Jurkat, Clone E6-1 (cell line): ENCODE results near the gene ESYT3. TPM values are rescaled to one million over a fixed set of nuclear protein-coding genes. Genes with fewer than 3 reads are reported as not detected.

Source experiments
- DNase-seq: peaks from one replicate; pipeline ENCODE4 v3.0.0-alpha.2; 2011; ENCODE audit warnings: low read depth, low spot score
- H3K4me3 ChIP-seq: 2 replicates; pipeline ENCODE4 v1.5.1; 2011; ENCODE audit warnings: mild to moderate bottlenecking, low read length, control low read depth, moderate library complexity
- polyA plus RNA-seq: library from polyadenylated mRNA; unstranded; fragments of >200 nt; gene quantifications from one replicate; pipeline ENCODE4 v1.2.1, GENCODE V29; 2012; ENCODE audit warnings: missing spikeins; ENCODE audit not compliant: insufficient read length, insufficient read depth

Gene ESYT3, protein sequence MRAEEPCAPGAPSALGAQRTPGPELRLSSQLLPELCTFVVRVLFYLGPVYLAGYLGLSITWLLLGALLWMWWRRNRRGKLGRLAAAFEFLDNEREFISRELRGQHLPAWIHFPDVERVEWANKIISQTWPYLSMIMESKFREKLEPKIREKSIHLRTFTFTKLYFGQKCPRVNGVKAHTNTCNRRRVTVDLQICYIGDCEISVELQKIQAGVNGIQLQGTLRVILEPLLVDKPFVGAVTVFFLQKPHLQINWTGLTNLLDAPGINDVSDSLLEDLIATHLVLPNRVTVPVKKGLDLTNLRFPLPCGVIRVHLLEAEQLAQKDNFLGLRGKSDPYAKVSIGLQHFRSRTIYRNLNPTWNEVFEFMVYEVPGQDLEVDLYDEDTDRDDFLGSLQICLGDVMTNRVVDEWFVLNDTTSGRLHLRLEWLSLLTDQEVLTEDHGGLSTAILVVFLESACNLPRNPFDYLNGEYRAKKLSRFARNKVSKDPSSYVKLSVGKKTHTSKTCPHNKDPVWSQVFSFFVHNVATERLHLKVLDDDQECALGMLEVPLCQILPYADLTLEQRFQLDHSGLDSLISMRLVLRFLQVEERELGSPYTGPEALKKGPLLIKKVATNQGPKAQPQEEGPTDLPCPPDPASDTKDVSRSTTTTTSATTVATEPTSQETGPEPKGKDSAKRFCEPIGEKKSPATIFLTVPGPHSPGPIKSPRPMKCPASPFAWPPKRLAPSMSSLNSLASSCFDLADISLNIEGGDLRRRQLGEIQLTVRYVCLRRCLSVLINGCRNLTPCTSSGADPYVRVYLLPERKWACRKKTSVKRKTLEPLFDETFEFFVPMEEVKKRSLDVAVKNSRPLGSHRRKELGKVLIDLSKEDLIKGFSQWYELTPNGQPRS
- 13.9 TPM for polyA plus RNA-seq

DNA sequence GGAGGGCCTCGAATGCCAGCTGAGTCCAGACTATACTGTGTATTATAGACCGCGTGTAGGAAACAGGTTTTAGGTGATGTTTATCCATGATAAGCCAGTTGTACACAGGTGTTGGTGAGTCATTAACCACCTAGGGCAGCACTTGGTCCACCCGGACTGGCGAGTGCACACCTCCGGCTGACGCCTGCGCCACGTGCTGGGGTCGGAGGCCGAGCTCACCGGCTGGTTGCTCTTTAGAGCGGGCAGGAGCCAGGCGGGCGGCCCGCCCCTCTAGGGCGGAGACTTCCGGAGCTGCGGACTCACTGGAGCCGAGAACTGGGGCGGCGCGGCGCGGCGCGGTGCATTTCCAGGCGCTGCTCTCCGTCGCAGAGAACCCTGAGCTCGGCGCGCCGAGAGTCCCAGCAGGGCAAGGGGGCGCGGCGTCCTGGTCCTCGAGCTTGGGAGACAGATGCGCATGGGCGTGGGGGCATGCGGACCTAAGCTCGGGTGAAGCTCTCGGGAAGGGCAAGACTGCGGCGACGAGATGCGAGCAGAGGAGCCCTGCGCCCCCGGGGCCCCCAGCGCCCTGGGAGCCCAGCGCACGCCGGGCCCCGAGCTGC is at the start of gene ESYT3:
Gene ESYT3 (plus strand): TSS at position 341 of the 599 bp plus-strand sequence. CDS start 183 bp downstream, at position 524.
- DNase-seq = peak; percentile 52
- peak within 1 kb of the TSS; percentile 52 for H3K4me3 ChIP-seq

DNA sequence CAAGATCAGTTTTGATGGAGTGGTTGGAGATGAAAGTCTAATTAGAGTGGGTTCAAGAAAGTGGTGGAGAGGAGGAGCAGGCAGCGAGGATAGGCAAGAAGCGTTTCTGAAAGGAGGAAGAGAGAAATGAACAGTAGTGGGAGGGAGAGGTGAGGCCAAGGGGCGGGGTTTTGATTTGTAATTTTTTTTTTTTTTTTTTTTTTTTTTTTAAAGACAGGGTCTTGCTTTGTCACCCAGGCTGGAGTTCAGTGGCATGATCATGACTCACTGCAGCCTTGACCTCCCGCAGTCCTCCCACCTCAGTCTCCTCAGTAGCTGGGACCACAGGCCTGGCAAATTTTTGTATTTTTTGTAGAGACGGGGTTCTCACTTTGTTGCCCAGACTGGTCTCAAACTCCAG is 49.4 kb upstream of the ESYT3 start:
- no peak overlapping the region for H3K4me3 ChIP-seq
- no peak for DNase-seq

DNA sequence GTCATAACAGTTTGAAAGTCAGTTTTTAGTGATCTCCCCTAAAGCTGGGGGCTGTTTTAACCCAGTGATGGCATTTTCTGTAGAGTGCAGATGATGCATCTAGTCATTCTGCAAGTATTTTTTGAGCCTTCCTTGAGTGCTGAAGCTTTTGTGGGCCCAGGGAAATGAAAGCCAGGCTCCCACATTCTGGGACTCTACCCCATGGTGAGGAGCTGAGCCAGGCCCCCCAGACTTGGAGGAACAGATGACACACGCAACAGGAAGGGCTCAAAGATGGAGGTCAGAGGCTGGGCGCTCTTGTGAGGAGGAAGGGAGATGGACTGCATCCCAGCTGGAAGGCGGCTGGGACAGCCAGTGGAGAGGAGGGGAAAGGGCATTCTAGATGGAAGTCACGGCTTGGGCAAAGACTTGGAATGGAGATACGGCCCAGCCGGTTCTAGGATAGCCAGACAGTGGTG is 45.2 kb upstream of the ESYT3 start:
- no peak for DNase-seq

DNA sequence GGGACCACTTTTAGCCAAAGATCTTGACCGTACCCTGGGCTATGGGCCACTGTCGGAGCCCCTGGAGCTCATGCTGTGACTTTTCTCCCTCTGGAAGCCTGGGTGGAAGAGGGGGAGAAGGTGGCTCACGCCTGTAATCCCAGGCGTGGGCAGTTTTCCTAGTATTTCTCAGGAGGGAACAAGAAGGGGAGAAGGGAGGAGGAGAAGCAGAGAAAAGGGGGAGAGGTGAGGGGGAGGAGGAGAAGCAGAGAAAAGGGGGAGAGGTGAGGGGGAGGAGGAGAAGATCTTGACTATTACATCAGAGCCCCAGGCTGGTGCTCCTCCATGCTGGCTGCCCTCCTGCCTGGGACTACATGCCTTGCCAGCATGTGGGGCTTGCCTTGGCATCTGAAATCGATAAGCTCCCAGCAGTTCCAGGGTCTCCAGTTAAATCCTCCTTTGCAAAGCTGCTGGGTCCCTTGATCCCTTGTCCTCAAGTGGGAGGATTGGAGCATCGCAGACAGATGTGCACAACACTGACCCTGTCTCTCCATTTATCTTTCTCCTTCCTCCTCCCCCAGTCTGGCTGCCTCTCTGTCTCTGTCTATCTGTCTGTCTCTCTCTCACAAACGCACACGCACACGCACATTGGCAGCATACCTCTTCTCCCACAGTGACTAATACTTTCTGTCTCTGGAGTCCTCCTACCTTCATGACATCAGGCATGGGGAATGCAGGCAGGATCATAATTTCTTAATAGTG is 44.4 kb upstream of the ESYT3 start:
- no peak for DNase-seq
- no peak overlapping the region for H3K4me3 ChIP-seq

More for the DNA sequence above, 45.2 kb upstream of the ESYT3 start:
- H3K4me3 ChIP-seq = no peak overlapping the region

DNA sequence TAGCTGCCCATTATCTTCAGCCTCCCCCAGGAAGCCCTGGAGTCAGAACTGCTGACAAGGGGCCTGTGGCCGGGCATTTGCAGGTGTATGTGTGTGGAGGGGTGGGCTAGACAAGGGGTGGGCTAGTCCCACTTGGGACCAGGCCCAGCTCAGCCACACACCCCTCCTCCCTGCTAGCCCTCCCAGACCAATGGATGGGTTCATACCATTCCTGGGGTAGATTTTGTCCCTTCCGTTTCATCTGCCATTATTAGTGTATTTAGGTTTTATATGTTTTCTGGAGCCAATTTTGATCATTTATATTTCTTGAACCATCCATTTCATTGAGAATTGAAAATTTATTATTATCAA is 43.9 kb upstream of the ESYT3 start:
- no peak for DNase-seq
- H3K4me3 ChIP-seq = no peak overlapping the region

DNA sequence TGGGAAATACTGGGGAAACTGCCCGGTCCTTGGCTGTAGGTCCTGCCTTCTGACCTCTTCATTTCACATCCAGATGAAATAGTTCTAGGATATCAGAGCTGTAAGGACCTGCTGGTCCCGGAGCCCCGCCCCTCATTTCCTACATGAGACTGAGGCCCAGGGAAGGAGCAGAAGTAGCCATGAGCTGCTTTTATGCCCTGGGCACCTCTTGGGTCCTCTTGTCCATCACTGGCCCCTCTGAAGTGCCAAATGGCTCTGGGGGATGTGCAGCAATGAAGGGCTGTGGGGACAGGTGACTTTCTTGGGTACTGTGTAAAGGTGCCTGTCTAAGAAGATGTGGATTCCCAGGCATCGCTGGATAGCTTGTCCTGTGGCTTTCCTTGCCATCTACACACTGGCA is 40.3 kb upstream of the ESYT3 start:
- no peak for DNase-seq
- no peak overlapping the region for H3K4me3 ChIP-seq

DNA sequence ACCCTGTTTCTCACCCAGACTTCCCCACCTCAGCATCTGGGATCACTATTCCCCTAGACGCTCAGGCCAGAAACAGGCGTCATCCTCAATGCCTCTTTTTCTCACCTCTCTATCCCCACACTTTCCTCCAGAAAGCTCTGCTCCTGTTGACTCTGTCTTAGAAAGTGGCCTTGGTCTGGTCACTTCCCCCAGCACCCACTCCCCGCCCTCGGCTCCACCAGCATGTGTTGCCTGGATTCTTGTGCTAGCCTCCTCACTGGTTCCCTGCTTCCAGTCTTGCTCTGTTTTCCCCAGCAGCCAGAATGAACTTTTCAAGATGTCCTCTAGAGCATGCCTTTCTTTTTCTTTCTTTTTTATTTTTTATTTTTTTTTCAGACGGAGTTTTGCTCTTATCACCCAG is 39.7 kb upstream of the ESYT3 start:
- no peak for DNase-seq
- H3K4me3 ChIP-seq = no peak overlapping the region

DNA sequence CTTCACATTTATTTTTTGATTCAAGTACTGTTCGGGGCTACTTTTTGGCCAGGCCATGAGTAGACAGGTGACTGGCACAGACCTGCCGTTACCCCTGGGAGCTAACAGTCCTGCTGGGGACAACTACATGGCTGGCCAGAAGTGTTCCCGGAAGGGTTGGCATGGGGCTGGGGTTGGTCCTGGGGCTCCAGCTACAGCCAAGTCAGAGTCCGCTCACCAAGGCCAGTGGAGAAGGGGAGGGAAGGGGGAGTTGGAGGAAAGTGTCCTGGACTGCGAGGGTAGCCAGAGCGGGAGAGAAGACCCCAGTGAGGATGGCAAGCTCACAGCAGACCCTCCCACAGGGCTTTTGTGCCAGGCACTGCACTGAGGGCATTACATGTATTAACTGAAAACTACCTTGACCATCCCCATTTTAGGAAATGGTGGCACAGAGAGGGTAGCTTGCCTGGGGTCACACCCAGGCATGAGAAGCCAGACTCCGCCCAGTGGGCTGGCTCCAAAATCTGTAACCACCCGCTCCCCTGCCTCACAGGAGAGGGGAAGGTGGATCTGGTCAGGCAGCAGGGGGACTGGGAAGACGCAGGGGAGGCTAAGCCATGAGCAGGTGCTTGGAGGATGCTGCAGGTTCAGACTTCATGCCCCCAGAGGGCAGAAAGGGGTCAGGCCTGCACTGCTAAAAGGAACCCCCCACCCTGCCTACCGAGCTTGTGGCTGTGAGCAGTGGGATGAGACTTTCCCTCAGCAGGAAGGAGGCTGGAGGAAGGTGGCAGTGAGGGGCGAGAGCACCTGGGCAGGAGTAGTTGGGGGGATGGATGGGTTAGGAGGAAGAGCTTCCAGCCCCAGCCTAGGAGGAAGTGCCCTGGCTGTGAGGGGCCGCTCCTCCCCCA is 38.3 kb upstream of the ESYT3 start:
- DNase-seq = no peak
- no peak overlapping the region for H3K4me3 ChIP-seq

DNA sequence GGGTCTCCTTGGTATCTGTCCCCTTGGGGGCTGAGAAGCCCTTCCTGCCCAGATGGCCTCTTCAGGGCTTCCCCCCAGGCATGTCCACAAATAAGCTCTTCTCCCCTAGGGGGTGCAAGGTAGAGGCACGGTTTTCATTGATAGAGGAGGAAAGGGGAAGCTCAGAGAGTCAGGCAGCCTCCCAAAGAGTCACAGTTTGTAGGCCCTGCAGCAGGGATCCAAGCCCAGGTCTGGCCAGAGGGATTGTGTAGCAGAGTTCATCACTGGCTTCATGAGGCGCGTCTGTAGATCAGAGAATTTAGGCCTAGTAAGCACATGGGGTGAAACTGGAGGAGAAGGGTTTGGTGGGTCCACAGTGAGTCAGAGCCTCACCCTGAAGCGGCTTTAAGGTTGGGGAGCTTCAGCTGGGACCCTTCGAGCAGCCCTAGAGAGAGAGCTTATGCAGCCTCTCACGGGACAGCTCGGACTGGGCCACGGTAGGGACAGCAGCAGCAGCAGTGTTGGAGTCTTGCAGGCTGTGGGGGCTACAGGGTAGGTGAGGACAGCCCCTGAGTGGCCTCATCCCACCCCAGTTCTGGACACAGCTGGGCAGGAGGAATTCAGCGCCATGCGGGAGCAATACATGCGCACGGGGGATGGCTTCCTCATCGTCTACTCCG is 37.5 kb upstream of the ESYT3 start:
- DNase-seq = no peak
- H3K4me3 ChIP-seq = no peak overlapping the region

DNA sequence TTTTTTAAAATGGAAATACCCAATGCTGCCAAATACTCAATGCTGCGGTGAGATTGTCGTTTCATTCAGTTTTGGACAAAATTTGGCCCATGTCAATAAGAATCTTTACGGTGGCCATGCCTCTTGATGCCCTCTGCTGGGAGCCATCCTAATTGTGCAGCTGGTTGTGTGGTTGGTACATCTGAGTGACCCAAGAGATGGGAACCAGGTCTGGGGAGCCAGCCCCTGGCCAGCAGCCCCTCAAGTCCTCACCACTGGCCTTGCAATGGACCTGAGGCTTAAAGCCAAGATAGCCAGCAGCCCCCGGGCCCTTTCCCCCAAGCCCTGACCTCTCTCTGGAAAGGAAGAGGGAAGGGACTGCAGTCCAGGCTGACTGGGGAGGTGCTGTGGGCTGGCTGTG is 36.4 kb upstream of the ESYT3 start:
- no peak overlapping the region for H3K4me3 ChIP-seq
- DNase-seq = no peak

DNA sequence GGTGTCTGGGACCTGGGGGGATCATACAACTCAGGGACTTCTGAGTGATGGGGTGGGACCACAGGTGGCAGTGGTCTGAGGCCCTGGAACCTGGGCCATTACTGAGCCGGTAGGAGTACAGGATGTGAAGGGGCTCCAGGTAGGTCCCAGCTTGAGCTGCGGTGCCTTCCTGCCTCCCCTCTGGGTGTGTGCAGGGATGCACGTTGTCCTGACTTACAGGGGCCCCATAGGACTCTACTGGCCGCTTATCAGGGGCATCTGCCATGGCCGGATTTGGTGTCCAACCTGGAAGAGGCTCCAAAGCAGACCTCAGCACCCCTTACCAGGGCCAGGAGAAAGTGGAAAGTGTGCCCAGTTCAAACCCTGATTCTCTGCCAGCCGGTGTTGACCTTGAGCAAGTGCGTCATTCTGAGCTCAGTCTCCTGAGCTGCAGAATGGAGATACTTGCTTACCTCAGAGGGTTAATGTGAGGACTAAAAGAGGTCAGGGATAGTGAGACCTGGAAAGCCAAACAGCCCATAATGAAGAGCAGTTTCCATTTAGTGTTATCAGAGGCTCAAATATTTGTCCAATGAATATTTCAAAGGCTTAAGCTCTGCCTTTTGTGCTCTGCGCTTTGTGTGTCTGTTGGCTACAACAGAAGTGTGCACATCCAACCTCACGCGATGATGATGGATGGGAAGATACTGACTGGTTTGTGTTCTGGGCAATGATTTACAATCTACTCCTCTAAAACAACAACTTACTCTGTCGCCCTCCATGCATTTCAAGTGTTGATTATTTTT is 35.4 kb upstream of the ESYT3 start:
- no peak for DNase-seq
- H3K4me3 ChIP-seq = no peak overlapping the region

DNA sequence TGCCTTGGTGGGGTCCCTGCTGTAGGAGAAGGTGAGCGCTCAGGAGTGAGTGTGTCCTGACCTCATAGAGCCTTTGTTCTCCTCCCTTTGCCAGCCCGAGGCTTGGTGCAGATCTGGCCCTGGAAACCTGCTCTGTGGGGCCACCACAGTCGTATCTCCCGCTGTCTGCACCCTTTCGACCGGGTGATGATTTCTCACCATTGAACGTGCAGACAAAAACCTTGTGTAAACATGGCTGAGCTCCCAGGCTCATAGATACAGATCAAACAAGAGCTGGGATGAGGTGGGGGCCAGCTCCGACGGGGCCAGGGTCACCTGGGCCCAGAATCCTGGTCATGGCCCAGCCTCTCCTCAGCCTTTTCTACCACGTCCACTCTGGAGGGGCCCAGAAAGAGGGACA is 34.6 kb upstream of the ESYT3 start:
- no peak overlapping the region for H3K4me3 ChIP-seq
- DNase-seq = no peak

DNA sequence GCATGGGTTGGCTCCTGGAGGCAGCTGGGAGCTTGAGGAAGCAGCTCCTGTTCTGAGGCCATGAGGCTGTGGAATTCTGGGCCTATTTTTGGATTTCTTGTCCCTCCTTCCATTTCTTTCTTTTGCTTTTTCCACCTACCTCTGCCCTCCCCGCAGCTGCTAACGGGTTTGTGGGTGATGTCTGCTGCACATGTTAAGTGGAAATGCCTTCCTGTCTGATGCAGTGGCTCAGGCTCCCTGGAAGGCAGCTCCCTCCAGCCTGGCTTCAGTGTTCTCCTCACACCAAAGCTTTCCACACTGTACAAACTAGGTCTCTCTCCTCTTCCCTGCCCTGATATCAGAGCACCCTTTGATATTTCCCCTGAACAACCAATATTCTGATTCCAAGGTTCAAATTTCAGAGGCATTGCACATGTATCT is 33.8 kb upstream of the ESYT3 start:
- no peak for DNase-seq
- no peak overlapping the region for H3K4me3 ChIP-seq

DNA sequence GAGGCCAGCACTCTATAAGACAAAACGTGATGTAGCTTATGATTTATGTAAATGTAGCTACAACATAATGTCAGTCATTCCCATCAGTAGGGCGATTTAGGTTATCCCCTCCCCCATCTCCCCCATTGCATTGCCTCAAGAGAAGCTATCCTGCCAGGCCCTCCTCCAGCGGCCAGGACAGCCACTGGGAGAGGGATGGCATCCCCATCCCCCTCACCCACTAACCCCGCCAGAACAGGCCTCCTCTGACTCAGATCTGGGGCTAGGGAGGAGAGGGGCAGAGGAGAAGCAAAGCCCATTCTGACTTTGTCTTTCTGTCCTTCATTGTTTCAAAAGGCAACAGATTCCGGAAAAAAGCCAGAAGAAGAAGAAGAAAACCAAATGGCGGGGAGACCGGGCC is 32.6 kb upstream of the ESYT3 start:
- no peak for DNase-seq
- H3K4me3 ChIP-seq = no peak overlapping the region

DNA sequence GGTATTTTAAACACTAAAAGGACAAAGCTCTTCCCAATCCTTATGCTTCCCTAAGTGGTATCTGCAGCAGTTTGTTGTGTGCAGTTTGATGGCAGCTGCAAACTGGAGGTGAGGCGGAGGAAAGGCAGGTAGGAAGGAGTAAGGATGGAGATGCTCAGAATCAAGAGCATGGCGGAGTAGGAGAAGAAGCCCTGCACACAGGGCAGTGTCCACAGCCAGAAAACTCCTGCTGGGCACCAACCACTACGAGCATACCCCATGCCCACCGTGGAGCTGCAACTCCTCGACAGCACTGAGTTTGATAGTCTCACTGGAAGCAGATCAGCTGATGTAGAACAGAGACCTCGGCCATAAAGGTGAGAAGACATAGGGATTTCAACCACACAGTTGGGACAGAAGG is 30.3 kb upstream of the ESYT3 start:
- DNase-seq = no peak
- H3K4me3 ChIP-seq = no peak overlapping the region

DNA sequence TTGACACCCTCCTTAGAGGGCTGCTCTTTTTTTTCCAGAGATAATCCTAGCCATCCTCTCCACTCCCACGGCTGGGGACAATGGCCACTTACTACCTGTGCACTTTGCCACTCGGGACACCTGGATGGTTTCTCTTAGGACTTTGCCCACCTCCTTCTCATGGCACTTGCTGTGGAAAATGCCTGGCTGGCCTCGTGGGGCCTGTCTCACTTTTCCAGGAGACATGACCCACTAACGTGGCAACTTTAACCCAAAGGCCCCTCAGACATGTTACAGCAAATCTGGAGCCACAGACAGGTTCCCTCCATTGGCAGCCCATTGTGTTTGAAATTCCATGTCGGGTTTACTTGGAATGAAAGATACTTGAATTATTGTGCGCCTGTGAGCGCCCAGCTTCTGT is 29.4 kb upstream of the ESYT3 start:
- no peak overlapping the region for H3K4me3 ChIP-seq
- DNase-seq = no peak

DNA sequence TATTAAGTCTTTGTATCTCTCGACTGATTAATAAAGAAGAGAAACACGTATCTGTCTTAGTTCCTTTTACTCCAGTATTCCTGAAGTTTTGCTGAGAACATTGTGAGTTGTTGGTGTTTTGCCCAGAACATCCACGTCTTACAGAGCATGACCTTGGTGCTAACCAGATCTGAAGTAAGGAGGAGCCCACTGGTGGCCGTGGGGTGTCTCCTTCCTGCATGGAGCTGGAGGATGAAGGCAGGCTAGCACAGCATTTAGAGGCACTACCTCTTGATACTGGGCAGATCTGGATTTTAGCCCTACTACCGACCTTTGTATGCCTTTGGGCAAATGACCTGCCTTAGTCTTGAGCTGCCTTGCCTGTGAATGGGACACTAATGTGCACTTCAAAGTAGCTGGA is 28.9 kb upstream of the ESYT3 start:
- no peak overlapping the region for H3K4me3 ChIP-seq
- no peak for DNase-seq
